ENCODE measurements around the gene HSPA1A.

GRCh38 chr6:31799781-31800180 lies 15.6 kb upstream of the HSPA1A start:
- TF ChIP-seq CEBPB (IDR thresholded peaks at IDR 0.05) (no peak), EP300 (IDR thresholded peaks at IDR 0.05; ENCODE audit: borderline replicate concordance) (no peak), TCF12 (IDR thresholded peaks at IDR 0.05; ENCODE audit: low read depth) (no peak), USF1 (IDR thresholded peaks at IDR 0.05) (no peak), TAF1 (IDR thresholded peaks at IDR 0.05; ENCODE audit: low read depth) (no peak), RAD21 (IDR thresholded peaks at IDR 0.05; ENCODE audit: low read depth) (no peak), FOXM1 (IDR thresholded peaks at IDR 0.05; ENCODE audit: borderline replicate concordance, low read depth) (no peak), EGR1 (IDR thresholded peaks at IDR 0.05) (no peak), MAX (IDR thresholded peaks at IDR 0.05) (no peak), REST (IDR thresholded peaks at IDR 0.05; ENCODE audit: low read depth) (no peak), YY1 (IDR thresholded peaks at IDR 0.05; ENCODE audit: low read depth) (no peak)
